GM18499 (cell line): ENCODE results near the gene TPGS1.

Experiments used
- ATAC-seq: cut with Tn5 transposase; IDR thresholded peaks from one replicate; pipeline ENCODE4 v1.9.1; 2021; ENCODE audit warnings: moderate number of reproducible peaks; ENCODE audit not compliant: insufficient read depth, unreplicated experiment

TPGS1 gene

GRCh38 chr19:517721-518597 is 10.7 kb downstream of the TPGS1 start:
- ATAC-seq = no peak

- ATAC-seq = no peak
These were observed 11.4 kb downstream of the TPGS1 start for GRCh38 chr19:518598-519231.

- ATAC-seq = no peak
These were observed 12.2 kb downstream of the TPGS1 start for GRCh38 chr19:519449-519865.

GRCh38 chr19:522726-523125 is 15.4 kb downstream of the TPGS1 start:
- no peak for ATAC-seq

- ATAC-seq = no peak
These were observed 16.9 kb downstream of the TPGS1 start for GRCh38 chr19:524062-524674.

GRCh38 chr19:525029-525428 is 17.7 kb downstream of the TPGS1 start:
- no peak for ATAC-seq

- no peak for ATAC-seq
These were observed 18.6 kb downstream of the TPGS1 start for GRCh38 chr19:525857-526419.

GRCh38 chr19:530134-531008 is 23.1 kb downstream of the TPGS1 start:
- no peak for ATAC-seq

- ATAC-seq = no peak
These were observed 23.9 kb downstream of the TPGS1 start for GRCh38 chr19:531009-531752.

GRCh38 chr19:531753-532560 is 24.7 kb downstream of the TPGS1 start, which contains the start of gene CDC34:
TSS of gene CDC34 (plus strand) at chr19:531760. CDS start at chr19:531932, 172 bp downstream.
- no peak for ATAC-seq

GRCh38 chr19:532561-533363 is 25.5 kb downstream of the TPGS1 start:
- ATAC-seq = no peak

GRCh38 chr19:533364-534058 is 26.2 kb downstream of the TPGS1 start:
- no peak for ATAC-seq

GRCh38 chr19:534088-534487 is 26.8 kb downstream of the TPGS1 start:
- no peak for ATAC-seq

GRCh38 chr19:535017-535835 is 27.9 kb downstream of the TPGS1 start:
- no peak for ATAC-seq

- ATAC-seq = no peak
These were observed 29.0 kb downstream of the TPGS1 start for GRCh38 chr19:536031-536880.
